Measurements from ENCODE around the gene SYT9. TPM values are rescaled to one million over a fixed set of nuclear protein-coding genes. Genes with fewer than 3 reads are reported as not detected.

SYT9 gene
- total and polyA plus RNA-seq, 10 of the 15 experiments (the other 5 are each of a cell fraction or from before 2014, with no cell fraction given): 0.03 TPM; not detected in 9

GRCh38 chr11:7514099-7514591 lies 262.4 kb downstream of the SYT9 start:
- peak overlapping the region; percentile 78 for H2AFZ ChIP-seq (ENCODE audit: control insufficient read depth, low read depth, low read length)
- H3K4me3 ChIP-seq: peak overlapping the region; percentile 92
- BruUV-seq (replicated peaks): no TSS peak
- H3K4me1 ChIP-seq (ENCODE audit: control insufficient read depth, insufficient read depth, low read length): peaks cover 27% of the 10 kb centered on the region
- H3K4me2 ChIP-seq (ENCODE audit: control insufficient read depth, insufficient read depth): peak overlapping the region; percentile 97
- no peaks in the 10 kb centered on the region for H3K9me3 ChIP-seq (replicated peaks; ENCODE audit: control insufficient read depth, insufficient read depth, low read length)
- under 1% methylated on average over 31 of the region's 31 CpGs for WGBS (ENCODE audit: insufficient coverage, insufficient replicate concordance, low lambda C conversion rate, missing lambda C conversion rate)
- no peaks in the 10 kb centered on the region for H3K36me3 ChIP-seq (ENCODE audit: control insufficient read depth in 2 of 2, insufficient read depth in 2 of 2, low read length in 1 of 2)
- FAIRE-seq (no peak), ATAC-seq (peak; percentile 18), DNase-seq (ENCODE audit: low read depth, low spot score) (no peak)
- H3K79me2 ChIP-seq (ENCODE audit: control insufficient read depth, insufficient read depth, low read length): peaks cover 65% of the 10 kb centered on the region
- POLR2A ChIA-PET: interaction anchor here (0.7 to 3.9 kb wide), 8 partner anchors 7 to 831 kb away, joined by 3 to 21 read pairs (median 4); partner anchors contain the start of gene MRPL17
- in situ Hi-C loops (cut with MboI): loop anchor here (25.0 kb wide), 1 partner anchor 1827 kb away; the partner anchor contains the start of genes TRIM22 and TRIM5
- TF ChIP-seq NKRF (conservative IDR thresholded peaks at IDR 0.05) (peak; percentile 78; the same call in 1 of the 2 replicates), LARP7 (IDR thresholded peaks at IDR 0.05) (peak; percentile 86; the same call in 1 of the 2 replicates), POLR2AphosphoS5 (IDR thresholded peaks at IDR 0.05; ENCODE audit: low read length) (0 out of 2 replicates have a peak, but pooled peaks have one; percentile 12), HDAC6 (IDR thresholded peaks at IDR 0.05; ENCODE audit: unreplicated experiment) (no peak), IKZF2 (IDR thresholded peaks at IDR 0.05) (0 out of 4 replicates have a peak, but pooled peaks of 1 of the 2 experiments have one; percentile 18), NR2F1 (conservative IDR thresholded peaks at IDR 0.05) (peak; percentile 10; the same call in 1 of the 2 replicates), DPF2 (IDR thresholded peaks at IDR 0.05) (peak; percentile 46; the same call in 1 of the 2 replicates), MLLT1 (IDR thresholded peaks at IDR 0.05) (peak; percentile 74), BACH1 (IDR thresholded peaks at IDR 0.05; ENCODE audit: borderline replicate concordance) (0 out of 2 replicates have a peak, but pooled peaks have one; percentile 8), WRNIP1 (IDR thresholded peaks at IDR 0.05; ENCODE audit: borderline replicate concordance, low read depth, low read length) (no peak), ZNF24 (IDR thresholded peaks at IDR 0.05) (no peak), IRF3 (IDR thresholded peaks at IDR 0.05) (0 out of 2 replicates have a peak, but pooled peaks have one; percentile 1), HDGF (IDR thresholded peaks at IDR 0.05) (peak; percentile 49; the same call in 1 of the 2 replicates), POLR2AphosphoS2 (IDR thresholded peaks at IDR 0.05; ENCODE audit: low read depth, low read length) (no peak)
- RAD21 ChIA-PET (ENCODE audit: unreplicated experiment): interaction anchor here (0.6 to 7.1 kb wide), 16 partner anchors 8 to 161 kb away, joined by 3 to 57 read pairs (median 4); no protein-coding TSS in a partner anchor
- peak overlapping the region; percentile 96 for H3K9ac ChIP-seq (ENCODE audit: control insufficient read depth, insufficient read depth, low read length)
- SMC1A ChIA-PET (ENCODE audit: uncharacterized antibody, unreplicated experiment): interaction anchor here (0.7 to 9.6 kb wide), 17 partner anchors 9 to 177 kb away, joined by 3 to 69 read pairs (median 10); no protein-coding TSS in a partner anchor
- H3K27ac ChIP-seq (ENCODE audit: control insufficient read depth, insufficient read depth): peak overlapping the region; percentile 99
- H3K27me3 ChIP-seq (replicated peaks in 1 of 2; ENCODE audit: control insufficient read depth in 2 of 2, insufficient read depth in 2 of 2, low read length in 1 of 2): no peaks in the 10 kb centered on the region
- intact Hi-C loops (cut with micrococcal nuclease; ENCODE audit: unreplicated experiment): loop anchor here (5.0 to 10.0 kb wide), 2 partner anchors 173 to 769 kb away; no protein-coding TSS in a partner anchor
- CTCF ChIA-PET: interaction anchor here (0.7 to 8.1 kb wide), 26 partner anchors 9 to 769 kb away, joined by 3 to 67 read pairs (median 5); no protein-coding TSS in a partner anchor
- no peaks in the 10 kb centered on the region for H4K20me1 ChIP-seq (ENCODE audit: control insufficient read depth, insufficient read depth)

Data from GM12878 (cell line).